Measurements from ENCODE around the gene GOLGA8A.
"Not testable (repeated sequence)": the region's sequence is repeated elsewhere in the genome, so short reads cannot be mapped to it uniquely, and the experiment has no call there.

The GOLGA8A gene

GRCh38 chr15:34408973-34409372, 28.6 kb downstream of the GOLGA8A start:
- not testable (repeated sequence) for DNase-seq (ENCODE audit: low read depth)

- DNase-seq (ENCODE audit: low read depth) = not testable (repeated sequence)
These were observed 33.7 kb downstream of the GOLGA8A start for GRCh38 chr15:34403899-34404298.

GRCh38 chr15:34403160-34403598, 34.4 kb downstream of the GOLGA8A start:
- DNase-seq (ENCODE audit: low read depth) = not testable (repeated sequence)

- DNase-seq (ENCODE audit: low read depth) = not testable (repeated sequence)
These were observed 39.9 kb downstream of the GOLGA8A start for GRCh38 chr15:34397637-34398259.

DNA sequence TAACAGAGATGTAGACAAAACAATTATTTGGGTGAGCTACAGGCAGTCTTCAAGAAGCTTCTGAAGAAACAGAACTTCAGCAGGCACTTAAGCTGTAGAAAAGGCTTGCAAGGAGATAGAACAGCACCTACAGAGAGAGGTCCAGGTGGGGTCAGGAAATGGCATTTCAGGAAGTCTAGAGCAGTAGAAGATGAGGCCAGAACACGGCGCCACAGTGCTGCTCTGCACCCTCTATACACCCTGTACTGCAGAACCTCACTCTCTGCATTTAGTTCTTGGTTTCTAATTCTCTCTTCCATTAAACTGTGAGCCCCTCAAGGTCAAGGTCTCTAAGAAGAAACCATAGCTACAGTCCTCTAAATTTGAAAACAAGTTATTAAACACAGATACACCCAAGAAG, 44.6 kb downstream of the GOLGA8A start:
- not testable (repeated sequence) for DNase-seq (ENCODE audit: low read depth)

- not testable (repeated sequence) for DNase-seq (ENCODE audit: low read depth)
These were observed 48.0 kb downstream of the GOLGA8A start for GRCh38 chr15:34389594-34390086.
